Calu3 (cell line): Measurements from ENCODE around the gene CDKAL1. TPM values are rescaled to one million over a fixed set of nuclear protein-coding genes. Genes with fewer than 3 reads are reported as not detected.

Experiments
- BruUV-seq: library from RNA; stranded (reverse); fragments of 400-500 nt; replicated peaks from 2 replicates; lab custom pipeline; 2021; lab: Mats Ljungman, UMichigan
- CTCF ChIA-PET: fragments of 300-600 bp; sonication (Branson Sonifier 250); formaldehyde crosslinking; loops from one replicate; lab custom pipeline; 2022; ENCODE audit warnings: antibody characterized with exemption; lab: Charles Lee
- DNase-seq: peaks from one replicate; pipeline ENCODE4 v3.0.0; 2022
- H3K27ac Mint-ChIP-seq: one replicate; pipeline ENCODE4 v1.8.0; 2022; ENCODE audit warnings: mixed read lengths; ENCODE audit not compliant: unreplicated experiment
- H3K27me3 Mint-ChIP-seq: one replicate; pipeline ENCODE4 v1.8.0; 2022; ENCODE audit warnings: mixed read lengths; ENCODE audit not compliant: unreplicated experiment
- H3K36me3 Mint-ChIP-seq: one replicate; pipeline ENCODE4 v1.8.0; 2022; ENCODE audit warnings: mild to moderate bottlenecking, moderate library complexity, mixed read lengths; ENCODE audit not compliant: insufficient read depth, unreplicated experiment
- H3K4me1 Mint-ChIP-seq: one replicate; pipeline ENCODE4 v1.8.0; 2022; ENCODE audit warnings: mild to moderate bottlenecking, low read depth, mixed read lengths; ENCODE audit not compliant: unreplicated experiment
- H3K4me3 Mint-ChIP-seq: one replicate; pipeline ENCODE4 v1.8.0; 2022; ENCODE audit warnings: mild to moderate bottlenecking, low read depth, moderate library complexity, mixed read lengths; ENCODE audit not compliant: unreplicated experiment
- H3K9me3 Mint-ChIP-seq: one replicate; pipeline ENCODE4 v1.8.0; 2022; ENCODE audit warnings: low read depth, mixed read lengths; ENCODE audit not compliant: unreplicated experiment
- intact Hi-C: fragments of 100-400 bp; cut with micrococcal nuclease; formaldehyde crosslinking; loops from one replicate; pipeline ENCODE4 v1.10.0; 2022; ENCODE audit not compliant: unreplicated experiment
- total RNA-seq: library from RNA; stranded (reverse); gene quantifications from 2 replicates; pipeline ENCODE4 v1.2.3, GENCODE V29; 2022
- TF ChIP-seq, protein P1 (sequence below): fragments of 200-600 bp; IDR thresholded peaks from one replicate; pipeline ENCODE4 v1.8.0; 2022; ENCODE audit warnings: antibody characterized with exemption; ENCODE audit not compliant: unreplicated experiment

The CDKAL1 gene
- total RNA-seq, 1 experiment from 2014 or later, result 39.6 TPM

- H3K36me3 Mint-ChIP-seq, result no peaks in the 10 kb centered on the region
- TF ChIP-seq, protein P1, sequence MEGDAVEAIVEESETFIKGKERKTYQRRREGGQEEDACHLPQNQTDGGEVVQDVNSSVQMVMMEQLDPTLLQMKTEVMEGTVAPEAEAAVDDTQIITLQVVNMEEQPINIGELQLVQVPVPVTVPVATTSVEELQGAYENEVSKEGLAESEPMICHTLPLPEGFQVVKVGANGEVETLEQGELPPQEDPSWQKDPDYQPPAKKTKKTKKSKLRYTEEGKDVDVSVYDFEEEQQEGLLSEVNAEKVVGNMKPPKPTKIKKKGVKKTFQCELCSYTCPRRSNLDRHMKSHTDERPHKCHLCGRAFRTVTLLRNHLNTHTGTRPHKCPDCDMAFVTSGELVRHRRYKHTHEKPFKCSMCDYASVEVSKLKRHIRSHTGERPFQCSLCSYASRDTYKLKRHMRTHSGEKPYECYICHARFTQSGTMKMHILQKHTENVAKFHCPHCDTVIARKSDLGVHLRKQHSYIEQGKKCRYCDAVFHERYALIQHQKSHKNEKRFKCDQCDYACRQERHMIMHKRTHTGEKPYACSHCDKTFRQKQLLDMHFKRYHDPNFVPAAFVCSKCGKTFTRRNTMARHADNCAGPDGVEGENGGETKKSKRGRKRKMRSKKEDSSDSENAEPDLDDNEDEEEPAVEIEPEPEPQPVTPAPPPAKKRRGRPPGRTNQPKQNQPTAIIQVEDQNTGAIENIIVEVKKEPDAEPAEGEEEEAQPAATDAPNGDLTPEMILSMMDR, result no peak
- CTCF ChIA-PET, result interaction anchor here (0.9 kb wide), 1 partner anchor 21 kb away, joined by 4 read pairs; no protein-coding TSS in a partner anchor
- H3K27me3 Mint-ChIP-seq, result no peaks in the 10 kb centered on the region
- no peak overlapping the region for H3K27ac Mint-ChIP-seq
- intact Hi-C loops, result no loop called here
- DNase-seq, result no peak
- no peak overlapping the region for H3K4me3 Mint-ChIP-seq
- no TSS peak for BruUV-seq
- H3K9me3 Mint-ChIP-seq, result no peaks in the 10 kb centered on the region
- no peaks in the 10 kb centered on the region for H3K4me1 Mint-ChIP-seq
Measured at GRCh38 chr6:20954315-20954714, 420.1 kb downstream of the CDKAL1 start.

GRCh38 chr6:20955131-20955530 lies 420.9 kb downstream of the CDKAL1 start:
- H3K4me3 Mint-ChIP-seq, result no peak overlapping the region
- H3K27me3 Mint-ChIP-seq, result no peaks in the 10 kb centered on the region
- no peak overlapping the region for H3K27ac Mint-ChIP-seq
- TF ChIP-seq, protein P1, result no peak
- H3K4me1 Mint-ChIP-seq, result no peaks in the 10 kb centered on the region
- H3K36me3 Mint-ChIP-seq, result no peaks in the 10 kb centered on the region
- intact Hi-C loops, result no loop called here
- BruUV-seq, result no TSS peak
- no peak for DNase-seq
- H3K9me3 Mint-ChIP-seq, result no peaks in the 10 kb centered on the region
- CTCF ChIA-PET, result interaction anchor here (0.9 kb wide), 1 partner anchor 22 kb away, joined by 4 read pairs; no protein-coding TSS in a partner anchor

- no peak for DNase-seq
- Mint-ChIP-seq H3K4me3 (no peak overlapping the region), H3K36me3 (no peaks in the 10 kb centered on the region), H3K9me3 (no peaks in the 10 kb centered on the region), H3K4me1 (no peaks in the 10 kb centered on the region), H3K27me3 (no peaks in the 10 kb centered on the region), H3K27ac (no peak overlapping the region)
- no TSS peak for BruUV-seq
- TF ChIP-seq, protein P1, result no peak
- intact Hi-C loops, result no loop called here
- CTCF ChIA-PET, result no interaction called here
Measured at GRCh38 chr6:20955751-20956150, 421.5 kb downstream of the CDKAL1 start.

DNA sequence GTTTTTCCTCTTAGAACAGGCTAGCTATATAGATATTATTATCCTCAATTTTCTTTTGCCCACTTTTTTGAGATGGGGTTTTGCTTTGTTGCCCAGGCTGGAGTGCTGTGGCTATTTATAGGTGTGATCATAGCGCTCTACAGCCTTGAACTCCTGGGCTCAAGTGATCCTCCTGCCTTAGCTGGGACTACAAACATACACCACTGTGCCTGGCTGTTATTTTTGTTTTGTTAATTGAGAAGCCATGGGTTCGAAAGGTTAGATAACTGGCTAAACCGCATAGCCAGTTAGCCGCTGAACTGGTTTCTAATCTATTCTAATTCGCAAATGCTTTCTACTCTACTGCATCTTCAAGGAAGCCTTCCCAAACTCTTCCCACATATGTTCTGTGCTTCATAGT lies 425.8 kb downstream of the CDKAL1 start:
- intact Hi-C loops, result no loop called here
- no TSS peak for BruUV-seq
- no peak overlapping the region for H3K27ac Mint-ChIP-seq

More for the DNA sequence above, 425.8 kb downstream of the CDKAL1 start:
- no peaks in the 10 kb centered on the region for H3K4me1 Mint-ChIP-seq
- no peaks in the 10 kb centered on the region for H3K9me3 Mint-ChIP-seq
- H3K27me3 Mint-ChIP-seq, result no peaks in the 10 kb centered on the region
- no peak for DNase-seq
- CTCF ChIA-PET, result interaction anchor here (0.5 kb wide), 1 partner anchor 17 kb away, joined by 4 read pairs; no protein-coding TSS in a partner anchor
- TF ChIP-seq, protein P1, result no peak
- no peak overlapping the region for H3K4me3 Mint-ChIP-seq
- H3K36me3 Mint-ChIP-seq, result no peaks in the 10 kb centered on the region
